HG03103 (cell line): Measurements from ENCODE around the gene ZNF662.
"Not testable (repeated sequence)": the region's sequence is repeated elsewhere in the genome, so short reads cannot be mapped to it uniquely, and the experiment has no call there.

Experiments used
- ATAC-seq: cut with Tn5 transposase; IDR thresholded peaks from one replicate; pipeline ENCODE4 v1.9.1; 2021; ENCODE audit warnings: low read depth; ENCODE audit not compliant: unreplicated experiment

The ZNF662 gene

GRCh38 chr3:42906070-42906847 lies at the start of gene ZNF662:
ZNF662 (plus strand) TSS chr3:42906142; CDS start chr3:42908115, 1,973 bp downstream.
- ATAC-seq: no peak

- ATAC-seq: no peak
Observed at GRCh38 chr3:42856544-42856943, 49.4 kb upstream of the ZNF662 start.

GRCh38 chr3:42864321-42864950 lies 41.5 kb upstream of the ZNF662 start:
- ATAC-seq: no peak

- ATAC-seq: no peak
Observed at GRCh38 chr3:42865256-42865655, 40.7 kb upstream of the ZNF662 start.

GRCh38 chr3:42867138-42867537 lies 38.8 kb upstream of the ZNF662 start:
- no peak for ATAC-seq

GRCh38 chr3:42868841-42869240 lies 37.1 kb upstream of the ZNF662 start:
- ATAC-seq: no peak

- no peak for ATAC-seq
Observed at GRCh38 chr3:42871592-42872196, 34.2 kb upstream of the ZNF662 start.

- ATAC-seq: no peak
Observed at GRCh38 chr3:42872718-42873117, 33.2 kb upstream of the ZNF662 start.

GRCh38 chr3:42873221-42873982 lies 32.5 kb upstream of the ZNF662 start:
- no peak for ATAC-seq

- ATAC-seq: no peak
Observed at GRCh38 chr3:42874749-42875148, 31.2 kb upstream of the ZNF662 start.

- ATAC-seq: no peak
Observed at GRCh38 chr3:42875325-42876151, 30.4 kb upstream of the ZNF662 start, which contains the start of gene CYP8B1. CYP8B1 (minus strand) TSS chr3:42875879; CDS start chr3:42875816, 63 bp downstream.

GRCh38 chr3:42876401-42876800 lies 29.5 kb upstream of the ZNF662 start:
- ATAC-seq: no peak

- no peak for ATAC-seq
Observed at GRCh38 chr3:42876940-42877720, 28.8 kb upstream of the ZNF662 start.

- ATAC-seq: no peak
Observed at GRCh38 chr3:42877881-42878280, 28.1 kb upstream of the ZNF662 start.

GRCh38 chr3:42880183-42880582 lies 25.8 kb upstream of the ZNF662 start:
- ATAC-seq: no peak

GRCh38 chr3:42880601-42881451 lies 25.1 kb upstream of the ZNF662 start:
- ATAC-seq: peak; percentile 94

GRCh38 chr3:42883251-42883930 lies 22.6 kb upstream of the ZNF662 start:
- not testable (repeated sequence) for ATAC-seq

- ATAC-seq: no peak
Observed at GRCh38 chr3:42884324-42884723, 21.6 kb upstream of the ZNF662 start.
